ENCODE data around the gene ASB6. TPM values are rescaled to one million over a fixed set of nuclear protein-coding genes. Genes with fewer than 3 reads are reported as not detected.

Gene ASB6
- total RNA-seq, 1 experiment from 2014 or later = 21.0 TPM

DNA sequence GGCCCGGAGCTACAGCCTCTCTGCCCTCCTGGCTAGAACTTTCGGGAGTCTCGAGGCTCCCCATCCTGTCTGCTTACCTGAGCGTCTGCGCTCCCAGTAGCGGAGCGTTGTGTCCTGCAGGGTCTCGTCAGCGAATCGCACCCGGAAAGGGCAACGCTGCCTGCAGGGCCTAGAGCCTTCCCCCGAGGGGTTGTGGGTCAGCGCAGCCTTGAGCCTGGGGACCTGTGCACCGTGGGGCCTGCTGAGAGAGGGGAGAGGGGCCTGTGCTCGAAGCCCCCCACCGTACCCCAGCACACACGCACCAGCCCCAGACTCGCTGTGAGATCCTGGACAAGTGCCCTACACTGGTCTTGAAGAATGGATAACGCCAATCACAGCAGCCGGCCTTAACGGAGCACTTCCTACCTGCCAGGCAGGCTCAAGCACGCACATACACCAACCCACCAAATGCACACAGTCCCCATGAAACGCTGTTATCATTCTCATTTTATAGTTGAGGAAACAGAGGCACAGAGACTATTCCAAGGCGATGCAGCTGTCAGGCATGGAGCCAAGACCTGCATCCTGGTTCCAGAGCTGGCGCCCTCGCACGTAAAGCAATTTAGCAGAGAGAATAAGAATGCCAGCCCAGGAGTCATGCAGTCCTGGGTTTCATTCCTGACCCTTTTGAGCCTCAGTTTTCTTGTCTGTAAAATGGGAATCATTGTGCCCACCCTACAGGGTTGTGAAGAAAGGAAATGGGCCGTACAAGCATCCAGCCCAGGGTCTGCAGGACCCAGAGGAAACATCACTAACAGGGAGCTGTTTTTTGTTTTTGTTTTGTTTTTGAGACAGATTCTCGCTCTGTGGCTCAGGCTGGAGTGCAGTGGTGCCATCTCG, 26.3 kb downstream of the ASB6 start:
- Mint-ChIP-seq H3K4me1 (peaks cover 8 to 9% of the 10 kb centered on the region in 2 experiments), H3K4me3 (no peak overlapping the region), H3K27ac (no peak overlapping the region; a peak in 1 of 7 replicates), H3K27me3 (ENCODE audit: low read depth) (peaks cover 69% of the 10 kb centered on the region), H3K9me3 (peaks cover 0 to 7% of the 10 kb centered on the region in 2 experiments; a peak in 3 of 5 replicates), H3K36me3 (ENCODE audit: insufficient read depth in 1 of 3, low read depth in 3 of 3) (no peaks in the 10 kb centered on the region; a peak in 2 of 7 replicates)
- H3K23me2 ChIP-seq (ENCODE audit: insufficient read length, low read depth, low read length, poor library complexity, severe bottlenecking) = peaks cover 6% of the 10 kb centered on the region
- DNase-seq = no peak
- no peak overlapping the region for H2BK5ac ChIP-seq (ENCODE audit: insufficient read length, low read length)
- no peaks in the 10 kb centered on the region for H3K4me1 ChIP-seq (ENCODE audit: insufficient read depth, low read length)
- no peak for TF ChIP-seq CTCF (conservative IDR thresholded peaks at IDR 0.05)
- no peak overlapping the region for H2BK120ac ChIP-seq (ENCODE audit: low read depth, low read length, poor library complexity, severe bottlenecking)
- H4K8ac ChIP-seq (replicated peaks; ENCODE audit: insufficient read length, low read depth, low read length) = no peak overlapping the region
- H3K79me1 ChIP-seq (ENCODE audit: insufficient read depth, low read depth, low read length, poor library complexity, severe bottlenecking) = no peaks in the 10 kb centered on the region
- H3K14ac ChIP-seq (ENCODE audit: insufficient read depth, low read length) = no peak overlapping the region
- no peak overlapping the region for H3K23ac ChIP-seq (ENCODE audit: insufficient read length, low read depth, low read length)
- no peak overlapping the region for H2AK5ac ChIP-seq (ENCODE audit: insufficient read length, low read length)
- no peak overlapping the region for H3K56ac ChIP-seq (ENCODE audit: insufficient read length, low read depth, low read length)
- H3T11ph ChIP-seq (ENCODE audit: low read length) = no peak overlapping the region
- H3K9ac ChIP-seq (ENCODE audit: extremely low read depth, insufficient read length, low read length) = no peak overlapping the region
- H3K79me2 ChIP-seq (ENCODE audit: insufficient read depth, low read length) = no peaks in the 10 kb centered on the region
- H2BK15ac ChIP-seq (ENCODE audit: low read depth, low read length) = no peak overlapping the region
- no peak overlapping the region for H2BK20ac ChIP-seq (ENCODE audit: low read depth, low read length, poor library complexity, severe bottlenecking)
- peaks cover 12% of the 10 kb centered on the region for H3K27me3 ChIP-seq (ENCODE audit: insufficient read depth, low read length)
- H4K5ac ChIP-seq (ENCODE audit: insufficient read length, low read depth, low read length) = no peak overlapping the region
- no peak overlapping the region for H4K91ac ChIP-seq (ENCODE audit: insufficient read length, low read depth, low read length)
- no CpG with 5 or more reads among the region's 31 CpGs for WGBS (ENCODE audit: extremely low coverage, insufficient read length, low lambda C conversion rate)
- H4K20me1 ChIP-seq (ENCODE audit: control insufficient read depth, insufficient read depth, insufficient read length) = no peaks in the 10 kb centered on the region
- H3K4ac ChIP-seq (ENCODE audit: low read depth, low read length) = no peak overlapping the region
- H3K18ac ChIP-seq (ENCODE audit: insufficient read length, low read depth, low read length) = no peak overlapping the region
- H3K27ac ChIP-seq (ENCODE audit: insufficient read length, low read depth, low read length) = no peak overlapping the region
- no peak overlapping the region for H3K4me2 ChIP-seq (ENCODE audit: insufficient read depth, insufficient read length, low read length)
- no peaks in the 10 kb centered on the region for H3K9me3 ChIP-seq (ENCODE audit: control insufficient read depth, low read depth, low read length)
- H2AFZ ChIP-seq (ENCODE audit: low read length) = no peak overlapping the region
- H2BK12ac ChIP-seq (ENCODE audit: insufficient read length, low read depth, low read length) = no peak overlapping the region

Measured in H9 (cell line).